ENCODE results near the gene RAVER1. TPM values are rescaled to one million over a fixed set of nuclear protein-coding genes. Genes with fewer than 3 reads are reported as not detected.

RAVER1 gene
- total and polyA plus RNA-seq, 9 of the 15 experiments (the other 6 are each of a cell fraction or from before 2014, with no cell fraction given), result 0.06 to 113 (median 7.0) TPM

DNA sequence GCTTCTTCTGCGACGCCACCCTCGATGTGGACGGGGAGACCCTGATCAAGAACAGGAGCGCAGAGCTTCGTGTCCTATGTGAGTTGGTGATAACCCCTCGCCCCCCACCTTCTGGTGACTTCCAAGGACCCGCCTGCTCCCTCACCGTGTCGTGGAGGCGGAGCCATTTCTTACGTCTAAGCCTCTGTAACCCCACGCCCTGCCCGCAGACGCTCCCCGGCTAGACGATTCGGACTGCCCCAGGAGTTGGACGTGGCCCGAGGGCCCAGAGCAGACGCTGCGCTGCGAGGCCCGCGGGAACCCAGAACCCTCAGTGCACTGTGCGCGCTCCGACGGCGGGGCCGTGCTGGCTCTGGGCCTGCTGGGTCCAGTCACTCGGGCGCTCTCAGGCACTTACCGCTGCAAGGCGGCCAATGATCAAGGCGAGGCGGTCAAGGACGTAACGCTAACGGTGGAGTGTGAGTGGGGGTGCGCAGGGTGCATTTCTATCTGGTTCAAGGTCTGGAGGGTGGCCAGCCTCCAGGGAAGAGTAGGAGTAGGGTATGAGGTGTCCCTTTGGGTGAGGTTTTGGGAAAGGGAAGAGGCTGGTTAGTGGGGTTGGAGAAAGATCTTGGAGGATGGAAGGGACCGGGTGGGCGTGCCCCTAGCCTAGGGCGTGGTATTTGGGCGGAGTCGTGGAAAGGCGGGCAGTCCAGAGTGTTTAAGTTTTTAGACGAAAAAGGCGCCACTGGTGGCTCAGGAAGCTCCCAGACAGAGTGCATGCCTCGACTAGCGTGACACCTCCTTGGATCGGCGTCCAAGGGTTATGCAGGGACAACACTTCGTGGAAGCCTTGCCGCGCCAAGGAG is 40.3 kb downstream of the RAVER1 start (continued):
- TF ChIP-seq, protein P1, sequence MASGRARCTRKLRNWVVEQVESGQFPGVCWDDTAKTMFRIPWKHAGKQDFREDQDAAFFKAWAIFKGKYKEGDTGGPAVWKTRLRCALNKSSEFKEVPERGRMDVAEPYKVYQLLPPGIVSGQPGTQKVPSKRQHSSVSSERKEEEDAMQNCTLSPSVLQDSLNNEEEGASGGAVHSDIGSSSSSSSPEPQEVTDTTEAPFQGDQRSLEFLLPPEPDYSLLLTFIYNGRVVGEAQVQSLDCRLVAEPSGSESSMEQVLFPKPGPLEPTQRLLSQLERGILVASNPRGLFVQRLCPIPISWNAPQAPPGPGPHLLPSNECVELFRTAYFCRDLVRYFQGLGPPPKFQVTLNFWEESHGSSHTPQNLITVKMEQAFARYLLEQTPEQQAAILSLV (tag; IDR thresholded peaks at IDR 0.05), result no peak
- no peak for TF ChIP-seq PCBP1 (IDR thresholded peaks at IDR 0.05; ENCODE audit: low read depth, low read length, poor library complexity, severe bottlenecking)
- TF ChIP-seq KDM5B (IDR thresholded peaks at IDR 0.05; ENCODE audit: insufficient replicate concordance, low read depth, low read length), result peak; percentile 33
- no peak; the same call in 1 of the 2 replicates for TF ChIP-seq MYNN (IDR thresholded peaks at IDR 0.05)
- no peak for TF ChIP-seq MYNN (CRISPR knock-in tag; IDR thresholded peaks at IDR 0.05)
- no peak for TF ChIP-seq ZNF174 (CRISPR knock-in tag; IDR thresholded peaks at IDR 0.05)
- TF ChIP-seq MYC (IDR thresholded peaks at IDR 0.05; ENCODE audit: low read depth, low read length), result no peak
- TF ChIP-seq MYC (CRISPR knock-in tag; IDR thresholded peaks at IDR 0.05; ENCODE audit: borderline replicate concordance, low read depth), result 0 out of 2 replicates have a peak, but pooled peaks have one; percentile 51
- TF ChIP-seq BHLHE40 (IDR thresholded peaks at IDR 0.05; ENCODE audit: low read length), result no peak
- TF ChIP-seq ZNF699 (CRISPR knock-in tag; IDR thresholded peaks at IDR 0.05; ENCODE audit: insufficient replicate concordance), result no peak
- TF ChIP-seq, protein P2, sequence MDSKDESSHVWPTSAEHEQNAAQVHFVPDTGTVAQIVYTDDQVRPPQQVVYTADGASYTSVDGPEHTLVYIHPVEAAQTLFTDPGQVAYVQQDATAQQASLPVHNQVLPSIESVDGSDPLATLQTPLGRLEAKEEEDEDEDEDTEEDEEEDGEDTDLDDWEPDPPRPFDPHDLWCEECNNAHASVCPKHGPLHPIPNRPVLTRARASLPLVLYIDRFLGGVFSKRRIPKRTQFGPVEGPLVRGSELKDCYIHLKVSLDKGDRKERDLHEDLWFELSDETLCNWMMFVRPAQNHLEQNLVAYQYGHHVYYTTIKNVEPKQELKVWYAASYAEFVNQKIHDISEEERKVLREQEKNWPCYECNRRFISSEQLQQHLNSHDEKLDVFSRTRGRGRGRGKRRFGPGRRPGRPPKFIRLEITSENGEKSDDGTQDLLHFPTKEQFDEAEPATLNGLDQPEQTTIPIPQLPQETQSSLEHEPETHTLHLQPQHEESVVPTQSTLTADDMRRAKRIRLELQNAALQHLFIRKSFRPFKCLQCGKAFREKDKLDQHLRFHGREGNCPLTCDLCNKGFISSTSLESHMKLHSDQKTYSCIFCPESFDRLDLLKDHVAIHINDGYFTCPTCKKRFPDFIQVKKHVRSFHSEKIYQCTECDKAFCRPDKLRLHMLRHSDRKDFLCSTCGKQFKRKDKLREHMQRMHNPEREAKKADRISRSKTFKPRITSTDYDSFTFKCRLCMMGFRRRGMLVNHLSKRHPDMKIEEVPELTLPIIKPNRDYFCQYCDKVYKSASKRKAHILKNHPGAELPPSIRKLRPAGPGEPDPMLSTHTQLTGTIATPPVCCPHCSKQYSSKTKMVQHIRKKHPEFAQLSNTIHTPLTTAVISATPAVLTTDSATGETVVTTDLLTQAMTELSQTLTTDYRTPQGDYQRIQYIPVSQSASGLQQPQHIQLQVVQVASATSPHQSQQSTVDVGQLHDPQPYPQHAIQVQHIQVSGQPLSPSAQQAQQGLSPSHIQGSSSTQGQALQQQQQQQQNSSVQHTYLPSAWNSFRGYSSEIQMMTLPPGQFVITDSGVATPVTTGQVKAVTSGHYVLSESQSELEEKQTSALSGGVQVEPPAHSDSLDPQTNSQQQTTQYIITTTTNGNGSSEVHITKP (IDR thresholded peaks at IDR 0.05; ENCODE audit: partially characterized antibody), result peak; percentile 97
- TF ChIP-seq LEF1 (IDR thresholded peaks at IDR 0.05), result no peak
- peak; percentile 11; the same call in 1 of the 2 replicates for TF ChIP-seq L3MBTL2 (IDR thresholded peaks at IDR 0.05)
- no peak for TF ChIP-seq ZNF184 (CRISPR knock-in tag; IDR thresholded peaks at IDR 0.05)
- TF ChIP-seq, protein P3, sequence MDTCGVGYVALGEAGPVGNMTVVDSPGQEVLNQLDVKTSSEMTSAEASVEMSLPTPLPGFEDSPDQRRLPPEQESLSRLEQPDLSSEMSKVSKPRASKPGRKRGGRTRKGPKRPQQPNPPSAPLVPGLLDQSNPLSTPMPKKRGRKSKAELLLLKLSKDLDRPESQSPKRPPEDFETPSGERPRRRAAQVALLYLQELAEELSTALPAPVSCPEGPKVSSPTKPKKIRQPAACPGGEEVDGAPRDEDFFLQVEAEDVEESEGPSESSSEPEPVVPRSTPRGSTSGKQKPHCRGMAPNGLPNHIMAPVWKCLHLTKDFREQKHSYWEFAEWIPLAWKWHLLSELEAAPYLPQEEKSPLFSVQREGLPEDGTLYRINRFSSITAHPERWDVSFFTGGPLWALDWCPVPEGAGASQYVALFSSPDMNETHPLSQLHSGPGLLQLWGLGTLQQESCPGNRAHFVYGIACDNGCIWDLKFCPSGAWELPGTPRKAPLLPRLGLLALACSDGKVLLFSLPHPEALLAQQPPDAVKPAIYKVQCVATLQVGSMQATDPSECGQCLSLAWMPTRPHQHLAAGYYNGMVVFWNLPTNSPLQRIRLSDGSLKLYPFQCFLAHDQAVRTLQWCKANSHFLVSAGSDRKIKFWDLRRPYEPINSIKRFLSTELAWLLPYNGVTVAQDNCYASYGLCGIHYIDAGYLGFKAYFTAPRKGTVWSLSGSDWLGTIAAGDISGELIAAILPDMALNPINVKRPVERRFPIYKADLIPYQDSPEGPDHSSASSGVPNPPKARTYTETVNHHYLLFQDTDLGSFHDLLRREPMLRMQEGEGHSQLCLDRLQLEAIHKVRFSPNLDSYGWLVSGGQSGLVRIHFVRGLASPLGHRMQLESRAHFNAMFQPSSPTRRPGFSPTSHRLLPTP (IDR thresholded peaks at IDR 0.05; ENCODE audit: borderline replicate concordance, extremely low read depth, insufficient read length), result no peak
- TF ChIP-seq ZKSCAN1 (IDR thresholded peaks at IDR 0.05; ENCODE audit: low read depth, low read length), result no peak
- TF ChIP-seq, protein P4, sequence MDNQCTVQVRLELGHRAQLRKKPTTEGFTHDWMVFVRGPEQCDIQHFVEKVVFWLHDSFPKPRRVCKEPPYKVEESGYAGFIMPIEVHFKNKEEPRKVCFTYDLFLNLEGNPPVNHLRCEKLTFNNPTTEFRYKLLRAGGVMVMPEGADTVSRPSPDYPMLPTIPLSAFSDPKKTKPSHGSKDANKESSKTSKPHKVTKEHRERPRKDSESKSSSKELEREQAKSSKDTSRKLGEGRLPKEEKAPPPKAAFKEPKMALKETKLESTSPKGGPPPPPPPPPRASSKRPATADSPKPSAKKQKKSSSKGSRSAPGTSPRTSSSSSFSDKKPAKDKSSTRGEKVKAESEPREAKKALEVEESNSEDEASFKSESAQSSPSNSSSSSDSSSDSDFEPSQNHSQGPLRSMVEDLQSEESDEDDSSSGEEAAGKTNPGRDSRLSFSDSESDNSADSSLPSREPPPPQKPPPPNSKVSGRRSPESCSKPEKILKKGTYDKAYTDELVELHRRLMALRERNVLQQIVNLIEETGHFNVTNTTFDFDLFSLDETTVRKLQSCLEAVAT (IDR thresholded peaks at IDR 0.05), result no peak
- TF ChIP-seq, protein P5, sequence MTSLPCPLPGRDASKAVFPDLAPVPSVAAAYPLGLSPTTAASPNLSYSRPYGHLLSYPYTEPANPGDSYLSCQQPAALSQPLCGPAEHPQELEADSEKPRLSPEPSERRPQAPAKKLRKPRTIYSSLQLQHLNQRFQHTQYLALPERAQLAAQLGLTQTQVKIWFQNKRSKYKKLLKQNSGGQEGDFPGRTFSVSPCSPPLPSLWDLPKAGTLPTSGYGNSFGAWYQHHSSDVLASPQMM (CRISPR knock-in tag; IDR thresholded peaks at IDR 0.05), result no peak

All from K562 (cell line).